Breast epithelium (tissue), 3 donors: ENCODE results near the gene RASSF1.

Experiments used
- CTCF ChIP-seq, 3 donors: fragments of 450-650 bp; IDR thresholded peaks; one replicate each; pipeline ENCODE4 v1.5.1; 2016 to 2017; ENCODE audit warnings: antibody characterized with exemption in 3 of 3, mild to moderate bottlenecking in 3 of 3, moderate library complexity in 3 of 3
- POLR2A ChIP-seq: fragments of 450-650 bp; IDR thresholded peaks from one replicate; pipeline ENCODE4 v1.6.1; 2016; ENCODE audit warnings: antibody characterized with exemption, mild to moderate bottlenecking, moderate library complexity

GRCh38 chr3:50288387-50289007 is 52.1 kb downstream of the RASSF1 start:
- TF ChIP-seq CTCF (IDR thresholded peaks at IDR 0.05), result no peak
- no peak for TF ChIP-seq POLR2A
